Lung microvascular endothelial cell (primary cell): ENCODE measurements around the gene MAP2K3. TPM values are rescaled to one million over a fixed set of nuclear protein-coding genes. Genes with fewer than 3 reads are reported as not detected.
"Not testable (repeated sequence)": the region's sequence is repeated elsewhere in the genome, so short reads cannot be mapped to it uniquely, and the experiment has no call there.

Source experiments
- DNase-seq, 2 donors: peaks; one replicate each; pipeline versions ENCODE4 v3.0.0 to v3.0.0-alpha.2; 2010; ENCODE audit warnings: low read depth in 2 of 2
- total RNA-seq: library from RNA; depleted of rRNA; stranded (reverse); fragments of >200 nt; gene quantifications from 2 replicates; pipeline ENCODE4 v1.2.1, GENCODE V29; 2014

MAP2K3 gene
- total RNA-seq, 1 donor from 2014 or later, result 10.7 TPM

DNA sequence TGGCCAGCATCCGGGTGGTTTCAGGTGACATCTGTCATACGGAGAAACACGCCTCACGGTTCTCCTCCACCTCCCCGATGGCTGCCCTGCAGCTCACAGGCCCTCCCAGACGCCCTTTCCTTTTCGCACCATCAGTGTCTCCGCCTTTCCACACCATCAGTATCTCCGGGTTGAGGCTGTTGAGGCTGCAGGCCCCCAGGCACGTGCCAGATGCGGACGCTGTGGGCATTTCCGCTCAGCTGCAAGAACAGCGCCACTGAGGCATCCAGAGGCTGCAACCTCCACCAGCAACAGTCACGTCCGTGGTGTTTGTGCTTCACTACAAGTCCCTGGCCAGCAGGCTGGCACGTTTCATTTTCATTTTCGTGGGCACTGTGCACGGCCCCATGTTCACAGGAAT lies 66.0 kb downstream of the MAP2K3 start:
- not testable (repeated sequence) for DNase-seq

DNA sequence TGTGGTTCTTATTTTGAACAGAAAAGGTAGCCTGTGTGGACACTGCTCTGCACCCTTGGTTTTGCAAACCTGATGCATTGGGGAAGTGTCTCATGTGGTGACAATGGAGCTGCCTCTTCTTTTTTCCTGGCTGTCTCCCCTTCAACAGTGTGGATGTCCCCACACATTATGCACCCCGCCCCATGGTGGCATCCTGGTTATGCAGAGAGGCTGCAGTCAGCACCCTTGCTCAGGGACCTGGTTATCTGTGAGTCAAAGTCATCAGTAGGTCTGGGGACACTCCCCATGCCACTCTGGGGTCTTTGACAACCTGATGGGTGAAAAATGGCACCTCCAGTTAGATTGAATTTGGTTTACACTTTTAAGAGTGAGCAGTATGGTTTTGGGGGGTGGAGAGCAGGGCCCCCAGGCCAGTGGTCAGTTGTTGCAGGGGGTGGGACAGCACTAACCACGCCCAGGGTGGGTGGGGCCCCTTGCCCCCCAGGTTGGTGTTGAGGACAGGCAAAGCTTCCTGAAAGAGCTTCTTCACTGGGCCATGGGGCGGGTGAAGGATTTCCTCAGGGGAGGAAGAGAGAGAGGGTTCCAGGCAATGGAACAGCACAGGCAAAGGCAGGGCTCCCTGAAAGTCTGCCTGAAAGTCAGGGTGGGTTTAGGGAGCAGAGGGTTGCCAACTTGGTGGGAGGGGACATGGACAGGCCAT lies 67.0 kb downstream of the MAP2K3 start:
- DNase-seq, result no peak

DNA sequence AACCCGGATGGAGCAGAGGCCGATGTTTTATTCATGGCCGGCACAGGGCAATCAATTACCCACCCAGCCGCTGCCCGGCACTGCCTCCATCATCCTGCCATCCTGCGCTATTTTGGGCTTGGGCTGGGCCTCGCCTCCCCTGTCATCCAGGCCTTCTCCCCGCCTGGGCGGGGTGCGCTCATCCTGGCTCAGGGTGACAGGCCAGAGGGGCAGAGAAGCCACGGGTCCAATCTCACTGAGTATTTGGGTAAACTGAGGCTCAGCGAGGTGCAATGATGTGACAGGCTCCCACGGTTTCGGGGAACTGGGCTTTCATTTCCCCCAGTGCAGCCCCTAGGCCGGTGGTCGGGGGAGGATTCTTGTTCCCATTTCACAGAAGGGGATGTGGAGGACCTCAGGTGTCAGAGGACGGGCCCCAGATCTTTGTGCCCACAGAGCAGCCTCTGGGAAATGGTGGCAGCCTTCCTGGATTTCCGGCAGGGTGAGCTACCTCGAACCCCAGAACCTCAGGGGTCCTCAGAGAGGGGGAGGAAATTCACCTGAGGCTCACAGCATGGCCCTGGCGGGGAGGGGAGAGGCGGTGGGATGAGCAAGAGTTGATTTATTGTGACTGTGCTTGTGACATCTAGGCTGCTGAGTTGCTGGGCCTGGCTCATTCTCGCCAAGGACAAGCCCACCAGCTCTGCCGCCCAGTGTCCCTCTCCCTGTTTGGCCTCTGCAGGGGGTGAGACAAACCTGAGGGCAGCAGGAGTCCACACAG lies 67.9 kb downstream of the MAP2K3 start:
- DNase-seq, result no peak

DNA sequence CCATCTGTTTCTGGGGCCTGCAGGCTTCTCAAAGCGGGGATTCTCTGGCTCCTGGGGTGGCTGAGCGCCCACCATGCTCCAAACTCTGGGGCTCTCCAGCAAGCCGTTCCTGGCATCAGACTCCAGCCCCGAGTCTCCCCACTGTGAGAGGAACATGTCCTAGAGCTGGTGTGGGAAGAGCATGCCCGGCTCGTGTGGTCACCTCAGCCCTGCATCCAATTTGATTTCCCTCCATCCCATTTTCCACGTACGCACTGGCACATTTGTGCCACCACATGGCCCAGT lies 68.4 kb downstream of the MAP2K3 start:
- no peak for DNase-seq

DNA sequence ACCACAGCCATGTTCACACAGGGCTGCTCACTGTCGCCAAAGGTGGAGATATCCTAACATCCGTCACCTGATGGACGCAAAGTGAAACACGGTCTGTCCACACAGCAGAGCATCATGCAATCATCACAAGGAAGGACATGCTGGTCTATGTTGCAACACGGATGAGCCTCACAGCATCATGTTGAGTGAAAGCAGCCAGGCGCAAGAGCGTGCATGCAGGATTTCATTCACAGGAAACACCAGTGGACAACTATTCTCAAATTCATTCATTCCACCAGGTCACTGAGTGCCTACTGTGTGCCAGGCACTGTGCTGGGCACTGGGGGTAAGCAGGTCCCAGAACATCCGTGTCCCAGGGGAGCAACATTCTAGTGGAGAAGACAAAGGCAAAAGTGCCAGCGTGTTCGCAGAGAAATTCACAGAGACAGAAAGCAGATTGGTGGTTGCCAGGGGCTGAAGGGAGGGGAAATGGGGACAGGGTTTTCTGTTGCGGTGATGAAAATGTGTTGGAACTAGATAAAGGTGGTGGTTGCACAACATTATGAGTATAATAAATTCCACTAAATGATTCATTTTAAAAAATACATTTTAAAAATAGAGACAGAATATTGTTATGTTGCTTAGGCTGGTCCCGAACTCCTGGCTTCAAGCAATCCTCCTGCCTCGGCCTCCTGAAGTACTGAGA lies 69.0 kb downstream of the MAP2K3 start:
- no peak for DNase-seq

DNA sequence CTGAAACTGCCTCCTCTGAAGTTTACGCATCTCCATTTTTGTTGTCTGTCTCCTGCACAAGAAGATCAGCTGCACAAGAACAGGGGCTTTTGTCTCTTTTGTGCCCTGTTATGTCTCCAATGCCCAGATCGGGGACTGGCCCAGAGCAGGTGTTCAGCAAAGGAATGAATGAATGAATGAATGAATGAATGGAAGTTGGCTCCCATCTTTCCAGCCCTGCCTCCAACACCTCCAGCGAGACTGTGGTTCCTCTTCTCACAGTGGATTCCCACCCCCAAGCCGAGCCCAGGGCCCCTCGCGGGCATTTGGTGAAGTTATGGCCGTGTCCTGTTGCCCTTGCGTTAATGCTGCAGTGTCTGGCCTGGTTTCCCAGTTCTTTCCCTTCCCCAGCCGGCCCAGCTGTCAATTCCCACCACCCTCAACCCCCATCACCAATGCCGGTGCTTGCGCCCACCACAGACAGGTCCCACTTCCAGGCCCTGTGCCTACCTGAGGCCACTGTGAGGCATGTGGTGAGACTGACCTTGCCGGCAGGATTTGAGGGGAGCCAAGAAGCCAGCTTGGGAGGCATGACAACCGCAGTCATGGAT lies 70.4 kb downstream of the MAP2K3 start:
- no peak for DNase-seq

DNA sequence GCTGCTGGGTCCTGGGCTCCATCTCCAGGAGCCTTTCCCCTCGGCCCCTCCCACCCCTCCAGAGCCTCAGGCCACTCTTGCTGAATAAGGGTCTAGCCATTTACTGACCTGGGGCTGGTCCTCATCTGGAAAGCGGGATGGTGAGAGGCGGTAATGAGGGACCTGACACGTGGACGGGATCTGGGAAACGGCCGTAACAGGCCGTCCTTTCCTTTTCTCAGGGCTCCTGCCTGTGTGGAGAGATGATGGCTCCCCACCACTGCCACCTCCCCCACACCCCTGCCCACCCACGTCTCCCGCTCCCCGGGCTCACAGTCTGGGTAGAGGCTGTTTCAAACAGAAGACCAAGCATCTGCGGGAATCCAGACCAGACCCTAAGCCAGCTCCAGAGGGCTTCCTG lies 71.1 kb downstream of the MAP2K3 start:
- no peak for DNase-seq

DNA sequence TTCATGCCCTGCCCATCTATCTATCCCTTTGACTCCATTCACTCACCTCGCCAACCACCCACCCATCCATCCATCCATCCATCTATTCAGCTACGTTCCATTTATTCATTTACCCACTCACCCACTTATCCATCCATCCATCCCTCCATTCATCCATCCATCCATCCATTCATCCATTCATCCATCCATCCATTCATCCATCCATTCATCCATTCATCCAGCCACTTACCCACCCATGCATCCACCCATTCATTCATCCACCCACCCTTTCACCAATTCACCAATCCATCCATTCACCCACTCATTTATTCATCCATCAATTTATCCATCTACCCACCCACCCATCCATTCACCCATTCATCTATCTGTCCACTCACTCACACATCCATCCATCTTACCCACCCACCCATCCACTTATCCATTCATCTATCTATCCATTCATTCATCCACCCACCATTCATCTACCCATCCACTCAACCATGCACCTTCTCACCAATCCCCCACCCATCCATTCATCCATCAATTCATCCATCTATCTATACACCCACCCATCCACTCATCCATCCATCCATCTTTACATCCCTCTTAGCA lies 72.1 kb downstream of the MAP2K3 start:
- no peak for DNase-seq

DNA sequence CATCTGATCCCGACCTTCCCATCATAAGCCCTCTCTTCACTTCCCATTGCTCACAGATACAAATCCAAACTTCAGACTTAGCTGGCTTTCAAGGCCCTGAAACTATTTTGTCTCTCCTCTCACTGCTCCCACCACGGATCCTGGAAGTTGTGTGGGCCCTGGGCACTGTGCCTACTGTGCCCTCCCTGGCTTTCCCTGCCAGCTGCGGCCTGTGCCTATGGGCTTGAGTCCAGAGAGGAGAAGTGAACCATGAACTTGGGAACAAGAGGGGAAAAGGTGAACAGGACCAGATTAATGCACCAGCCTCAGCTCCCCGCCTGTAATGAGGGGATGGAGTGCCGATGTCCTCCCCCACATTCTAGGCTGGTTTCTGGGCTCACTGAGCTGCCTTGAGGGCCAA lies 72.8 kb downstream of the MAP2K3 start:
- no peak for DNase-seq

DNA sequence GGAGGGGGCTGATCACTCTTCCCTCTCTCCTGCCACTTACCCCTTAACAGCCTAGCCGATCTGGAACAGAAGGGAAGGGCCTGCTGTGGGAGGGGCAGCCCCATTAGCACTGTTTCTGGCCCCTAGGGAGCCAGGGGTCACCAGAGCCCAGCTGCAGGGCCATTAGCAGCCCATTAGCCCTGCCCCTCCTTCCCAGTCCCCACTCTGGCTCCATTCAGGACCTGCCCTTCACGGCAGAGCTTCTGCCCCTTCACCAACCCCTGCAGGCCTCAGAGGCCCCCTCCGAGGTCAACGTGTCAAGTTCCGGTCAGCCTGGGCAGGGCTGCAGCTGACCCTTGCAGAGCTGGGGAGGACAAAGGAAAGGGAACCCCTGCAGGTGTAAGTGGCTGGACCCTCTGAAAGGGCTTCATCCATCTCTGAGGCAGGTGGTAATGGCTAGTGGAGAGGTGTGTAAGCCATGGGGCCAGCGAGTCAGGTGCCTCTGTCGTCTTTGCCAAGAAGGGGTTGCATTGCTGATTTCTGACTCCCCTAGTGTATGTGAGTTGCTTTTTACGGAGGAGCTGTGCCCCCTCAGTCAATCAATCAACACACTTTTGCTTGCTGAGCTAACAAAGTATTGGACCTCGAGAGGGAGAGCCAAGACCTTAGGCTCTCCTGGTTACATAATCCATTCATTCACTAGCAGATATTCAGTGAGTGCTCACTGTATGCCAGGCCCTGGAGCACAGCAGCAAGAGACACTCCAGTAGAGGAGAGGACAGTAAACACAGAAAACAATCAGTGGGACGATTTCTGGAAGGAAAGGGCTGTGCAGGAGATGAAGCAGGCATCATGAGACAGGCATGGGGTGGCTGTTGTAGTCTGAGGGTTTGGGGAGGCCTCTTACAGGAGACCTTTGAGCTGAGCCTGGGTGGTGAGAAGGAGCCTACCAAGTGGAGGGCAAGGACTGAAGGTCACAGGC lies 73.5 kb downstream of the MAP2K3 start:
- DNase-seq, result no peak

DNA sequence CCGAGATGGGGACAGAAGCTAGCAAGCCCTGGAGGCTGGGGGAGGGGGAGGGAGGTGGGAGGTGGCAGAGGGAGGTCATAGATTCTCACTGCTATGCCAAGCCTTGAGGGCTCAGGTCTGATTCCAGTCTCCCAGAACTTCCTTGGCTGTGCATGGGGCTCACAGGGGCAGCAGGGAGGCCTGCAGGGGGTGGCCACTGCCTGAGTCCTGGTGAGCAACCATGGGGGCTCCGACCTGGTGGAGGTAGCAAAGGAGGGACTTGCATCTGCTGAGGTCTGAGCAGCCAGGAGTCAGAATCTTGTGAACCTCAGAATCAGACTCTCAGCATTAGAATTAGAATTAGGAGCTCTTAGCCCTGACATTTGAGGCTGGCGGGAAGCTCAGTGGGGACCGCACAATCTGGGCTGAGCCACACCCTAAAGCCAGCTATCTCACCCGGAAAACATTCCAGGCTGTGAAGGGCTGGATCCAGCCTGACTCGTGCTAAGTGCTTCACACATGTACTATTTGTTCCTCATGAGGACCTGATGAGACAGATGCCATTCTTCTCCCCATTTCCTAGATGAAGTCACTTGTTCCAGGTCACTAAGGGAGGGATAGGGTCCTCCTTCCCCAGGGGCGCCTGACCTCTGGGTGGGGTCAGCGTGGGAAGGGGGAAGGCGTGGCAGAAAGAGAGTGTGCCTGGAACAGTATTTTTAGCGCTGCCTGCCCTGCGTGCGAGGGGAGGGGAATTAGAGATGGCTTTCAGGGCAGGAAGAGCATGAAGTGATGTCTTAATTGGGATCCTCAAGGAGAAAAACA lies 74.4 kb downstream of the MAP2K3 start:
- no peak for DNase-seq

DNA sequence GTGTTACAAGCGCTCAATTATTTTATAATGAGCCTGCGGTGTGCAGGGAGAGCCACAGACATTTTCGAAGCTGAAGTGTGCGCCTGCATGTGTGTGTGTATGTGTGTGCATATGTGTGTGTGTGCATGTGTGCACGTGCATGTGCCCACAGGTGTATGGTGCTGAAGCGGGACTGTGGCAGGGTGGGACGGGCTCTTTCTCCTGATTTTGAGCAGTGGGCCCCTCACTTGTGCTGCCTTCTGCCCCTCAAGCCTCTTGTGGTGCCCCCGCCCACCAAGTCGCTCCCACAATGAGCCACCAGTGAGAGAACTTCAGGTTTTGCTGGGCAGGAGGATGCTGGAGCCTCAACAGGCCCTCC lies 75.0 kb downstream of the MAP2K3 start:
- no peak for DNase-seq

DNA sequence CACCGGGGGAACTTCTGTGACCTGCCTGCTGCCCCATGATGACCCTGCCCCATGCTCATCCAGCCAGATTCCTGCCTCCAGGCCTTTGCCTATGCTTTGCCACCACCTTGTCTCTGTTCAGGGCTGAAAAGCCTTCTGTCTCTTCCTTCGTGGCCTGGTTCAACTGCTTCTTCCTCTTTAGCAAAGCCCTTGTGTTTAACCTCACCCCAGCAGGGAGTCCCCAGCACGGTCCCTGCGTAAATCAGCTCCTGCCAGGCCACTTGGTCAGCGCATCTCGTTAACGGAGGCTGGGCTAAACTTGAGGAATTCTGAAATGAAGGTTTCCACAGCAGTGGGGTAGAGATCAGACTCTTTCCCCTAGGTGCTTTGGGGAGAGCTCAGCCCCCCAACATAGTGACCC lies 75.5 kb downstream of the MAP2K3 start:
- no peak for DNase-seq

DNA sequence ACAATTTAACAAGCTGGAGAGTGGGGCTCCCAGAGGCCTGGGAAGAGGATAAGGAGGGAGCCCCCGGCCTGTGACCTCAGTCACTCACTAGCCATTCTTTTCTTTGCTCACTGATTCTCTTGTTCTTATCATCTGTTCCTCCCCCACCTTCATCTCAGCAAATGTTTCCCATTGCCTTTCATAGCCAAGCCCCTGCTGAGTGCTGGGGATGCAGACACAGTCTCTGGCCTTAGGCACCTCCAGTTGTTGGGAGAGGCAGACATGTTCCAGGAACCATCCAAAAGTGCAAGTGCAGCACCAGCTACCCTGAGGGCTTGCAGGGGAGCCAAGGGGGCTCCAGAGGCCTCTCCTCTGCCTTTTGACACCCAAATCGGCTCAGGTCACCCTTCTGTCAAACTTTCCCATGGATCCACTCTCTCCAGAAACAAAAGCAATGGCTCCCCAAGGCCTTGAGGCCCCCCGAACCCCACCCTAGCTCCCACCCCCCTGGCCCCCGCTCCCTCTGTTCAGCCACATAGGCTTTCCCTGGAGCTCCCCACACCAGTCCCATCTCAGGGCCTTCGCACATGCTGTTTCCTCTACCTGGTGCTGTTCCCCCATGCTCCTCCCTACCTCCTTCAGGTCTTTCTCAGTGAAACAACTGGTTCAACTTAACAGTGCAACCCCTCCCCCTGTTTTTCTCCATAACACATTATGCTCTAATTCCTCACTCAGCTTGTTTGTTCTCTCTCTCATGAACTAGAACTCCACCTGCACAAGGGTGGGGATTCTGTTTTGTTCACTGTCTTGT lies 76.7 kb downstream of the MAP2K3 start:
- no peak for DNase-seq

DNA sequence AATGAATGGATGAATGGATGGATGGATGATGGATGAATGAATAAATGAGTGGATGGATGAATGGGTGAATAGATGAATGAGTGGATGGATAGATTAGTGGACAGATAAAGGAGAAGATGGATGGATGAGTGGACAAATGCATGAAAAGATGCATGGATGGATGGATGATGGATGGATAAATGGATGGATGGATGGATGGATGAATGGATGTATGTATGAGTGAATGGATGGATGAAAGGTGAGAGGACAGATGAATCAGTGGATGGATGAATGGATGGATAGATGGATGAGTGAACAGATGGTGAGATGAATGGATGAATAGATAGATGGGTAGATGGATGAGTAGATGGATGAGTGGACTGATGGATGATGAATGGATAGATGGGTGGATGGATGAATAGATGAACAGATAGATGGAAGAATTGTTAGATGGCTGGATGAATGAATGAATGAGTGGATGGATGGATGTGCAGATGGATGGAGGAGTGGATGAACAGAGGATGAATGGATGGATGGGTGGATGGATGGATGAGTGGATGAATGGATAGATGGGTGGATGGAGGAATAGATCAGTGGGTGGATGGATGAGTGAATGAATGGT lies 77.9 kb downstream of the MAP2K3 start:
- no peak for DNase-seq

DNA sequence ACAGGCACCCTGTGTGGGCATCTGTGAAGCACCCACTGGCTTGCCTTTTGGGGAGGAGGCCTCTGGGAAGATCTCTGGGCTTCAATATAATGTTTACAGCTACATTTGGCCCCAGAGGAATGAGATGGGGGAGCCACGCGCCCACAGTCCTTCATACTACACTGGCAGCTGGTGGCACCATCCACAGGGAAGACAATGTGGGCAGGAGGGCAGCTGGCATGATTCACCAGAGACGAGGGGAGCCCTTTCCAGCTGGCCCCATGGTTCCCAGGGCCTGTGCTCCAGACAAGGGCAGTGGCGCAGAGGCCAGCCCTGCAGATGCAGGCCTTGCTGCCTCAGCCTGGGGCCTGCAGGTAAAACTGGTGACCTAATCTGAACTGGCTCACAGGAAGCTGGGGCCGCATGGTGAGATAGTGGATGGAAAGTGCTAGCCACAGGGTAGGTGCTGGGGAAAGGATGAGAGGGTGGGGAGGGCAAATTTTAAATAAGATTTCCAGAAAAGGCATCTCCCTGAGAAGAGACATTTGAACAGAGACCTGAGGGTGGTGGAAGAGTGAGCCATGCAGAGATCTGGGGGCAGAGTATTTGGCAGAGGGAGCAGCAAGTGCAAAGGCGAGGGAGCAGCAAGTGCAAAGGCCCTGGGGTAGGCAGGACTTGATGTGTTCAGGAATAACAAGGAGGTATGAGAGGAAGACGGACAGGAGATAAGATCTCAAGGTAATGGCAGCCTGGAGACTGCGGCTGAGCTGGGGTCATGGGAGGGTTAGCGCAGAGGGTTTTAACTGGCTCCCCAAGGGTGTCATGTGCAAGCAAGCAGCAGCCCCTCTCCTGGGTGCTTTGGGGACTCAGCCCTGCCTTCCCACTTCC lies 79.5 kb downstream of the MAP2K3 start:
- no peak for DNase-seq
